HG03280 (cell line): ENCODE data around the gene NANOS3.
A peak's percentile ranks its signal among the peaks of the same experiment; 100 is the strongest.

Source experiments
- ATAC-seq: cut with Tn5 transposase; IDR thresholded peaks from one replicate; pipeline ENCODE4 v1.9.1; 2021; ENCODE audit warnings: mild to moderate bottlenecking, moderate library complexity; ENCODE audit not compliant: unreplicated experiment

NANOS3 gene

GRCh38 chr19:13876834-13877233, at the start of gene NANOS3:
NANOS3 (plus strand) TSS chr19:13877134; CDS start chr19:13877249, 115 bp downstream.
- ATAC-seq, result no peak

DNA sequence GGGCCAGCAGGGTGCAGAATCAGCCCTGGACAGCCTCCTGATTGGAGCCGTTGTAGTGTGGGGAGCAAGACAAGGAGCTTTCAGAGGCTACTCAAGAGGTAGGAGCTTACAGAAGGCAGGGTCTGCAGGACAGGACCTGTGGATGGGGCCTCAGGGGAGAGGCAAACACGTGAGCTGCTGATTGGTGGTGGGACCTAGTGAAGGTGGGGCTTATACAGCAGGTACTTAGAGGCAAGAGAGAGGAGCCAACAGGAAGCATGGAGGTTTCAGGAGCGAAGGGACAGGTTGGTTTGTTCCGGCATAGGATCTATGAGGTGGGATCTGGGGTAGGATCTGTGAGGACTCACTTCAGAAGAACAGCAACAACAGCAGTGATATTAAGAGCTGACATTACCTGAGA, 49.3 kb upstream of the NANOS3 start:
- no peak for ATAC-seq

GRCh38 chr19:13830114-13830740, 46.7 kb upstream of the NANOS3 start:
- no peak for ATAC-seq

- no peak for ATAC-seq
Observed at GRCh38 chr19:13830741-13831536, 46.0 kb upstream of the NANOS3 start.

- no peak for ATAC-seq
Observed at GRCh38 chr19:13831537-13832467, 45.1 kb upstream of the NANOS3 start.

DNA sequence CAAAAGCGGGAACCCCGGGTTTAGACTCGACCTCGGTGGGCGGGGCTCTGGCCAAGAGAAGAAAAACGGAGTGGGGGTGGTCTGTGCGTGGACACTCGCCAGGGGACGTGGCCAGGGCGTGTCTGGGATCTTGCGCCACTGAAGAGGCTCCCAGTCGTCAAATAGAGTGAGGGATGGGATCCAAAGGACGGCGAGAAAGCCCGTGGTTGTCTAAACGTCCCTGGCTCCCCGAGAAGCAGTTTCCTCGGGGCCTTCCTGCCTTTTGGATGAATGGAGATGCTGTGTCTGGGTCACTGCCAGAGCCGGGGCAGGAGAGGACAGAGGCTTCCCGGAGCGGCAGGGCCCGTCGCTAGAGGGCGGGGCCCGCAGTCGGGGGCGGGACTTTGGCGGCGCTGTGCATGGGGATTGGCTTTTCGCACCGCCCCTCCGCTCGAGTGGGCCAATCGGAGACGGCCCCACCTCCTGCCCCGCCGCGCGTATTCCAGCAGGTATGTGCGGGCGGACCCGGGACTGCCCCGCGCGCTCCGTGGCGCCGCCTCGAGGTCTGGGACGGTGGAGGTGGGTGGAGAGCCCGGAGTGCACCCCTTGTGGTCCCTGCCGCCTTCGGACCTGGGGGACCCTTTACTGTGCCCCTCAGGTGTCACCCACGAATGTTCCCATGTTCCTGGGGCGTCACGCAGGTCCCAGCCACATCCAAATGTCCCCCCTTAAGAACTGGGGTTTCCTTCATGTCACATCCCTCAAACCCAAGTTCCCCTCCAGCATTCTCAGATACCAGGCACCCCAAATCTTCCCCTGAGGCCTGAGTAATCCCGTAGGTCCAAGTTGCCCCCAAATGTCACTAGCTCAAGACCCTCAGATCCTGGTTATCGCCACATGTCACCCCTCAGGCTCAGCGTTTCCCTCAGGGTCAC, 43.3 kb upstream of the NANOS3 start:
- ATAC-seq, result peak; percentile 82

DNA sequence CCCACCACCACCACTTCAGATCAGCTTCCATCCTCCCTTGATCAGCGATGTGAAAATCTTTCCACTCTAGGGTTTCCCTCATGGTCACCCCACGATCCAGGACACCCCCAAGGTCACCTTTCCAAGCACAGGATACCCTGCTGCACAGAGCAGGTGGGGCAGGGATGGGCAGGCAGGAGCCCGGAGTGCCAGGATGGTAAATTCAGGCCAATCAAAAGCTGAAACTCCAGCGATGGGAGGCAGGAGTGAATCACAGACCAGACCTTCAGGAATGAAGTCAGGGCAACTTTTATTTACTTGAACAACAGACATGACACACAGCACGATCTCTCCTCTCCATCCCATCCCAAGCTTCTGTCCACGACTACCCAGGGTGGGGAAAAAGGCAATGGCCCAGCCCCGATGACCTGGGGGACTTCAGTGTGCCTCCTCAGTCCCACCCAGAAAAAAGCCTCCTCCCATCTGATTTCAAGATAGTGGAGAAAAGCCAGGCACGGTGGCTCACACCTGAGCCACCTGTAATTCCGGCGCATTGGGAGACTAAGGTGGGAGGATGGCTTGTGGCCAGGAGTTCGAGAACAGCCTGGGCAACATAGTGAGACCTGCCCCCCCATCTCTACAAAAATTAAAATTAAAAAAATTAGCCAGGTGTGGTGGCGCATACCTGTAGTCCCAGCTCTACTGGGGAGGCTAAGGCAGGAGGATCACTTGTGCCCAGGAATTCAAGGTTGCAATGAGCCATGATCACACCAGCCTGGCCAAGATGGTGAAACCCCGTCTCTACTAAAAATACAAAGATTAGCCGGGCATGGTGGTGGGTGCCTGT, 42.5 kb upstream of the NANOS3 start:
- no peak for ATAC-seq

GRCh38 chr19:13835791-13836723, 40.9 kb upstream of the NANOS3 start:
- ATAC-seq, result no peak

DNA sequence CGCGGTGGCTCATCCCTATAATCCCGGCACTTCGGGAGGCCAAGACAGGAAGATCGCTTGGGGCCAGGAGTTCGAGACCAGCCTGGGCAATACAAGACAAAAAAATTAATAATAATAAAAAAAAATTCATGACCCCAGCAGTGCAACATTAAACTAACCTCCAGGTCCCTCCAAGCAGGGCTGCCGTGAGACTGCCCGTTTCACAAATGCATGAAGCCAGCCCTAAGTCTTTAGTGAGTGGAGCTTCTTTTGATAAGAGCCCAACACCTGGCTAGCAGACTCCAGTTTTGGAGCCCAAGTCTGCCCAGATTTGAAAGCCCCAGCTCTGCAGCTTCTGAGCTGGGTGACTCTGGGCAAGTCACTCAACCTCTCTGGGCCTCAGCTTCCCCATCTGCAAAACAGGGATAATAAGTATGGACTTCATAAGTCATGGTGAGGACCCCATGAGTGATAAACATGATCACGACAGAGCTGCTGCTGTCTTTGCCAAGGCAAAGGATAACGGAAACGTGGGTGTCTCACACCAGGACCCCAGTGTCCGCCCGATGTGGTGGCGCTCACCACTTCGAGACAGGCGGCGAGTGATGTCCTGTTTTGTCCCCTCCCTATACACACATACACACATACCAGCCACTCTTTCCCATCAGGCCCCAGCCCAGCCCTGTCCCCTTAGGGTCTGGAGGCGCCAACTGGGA, 38.4 kb upstream of the NANOS3 start:
- no peak for ATAC-seq

DNA sequence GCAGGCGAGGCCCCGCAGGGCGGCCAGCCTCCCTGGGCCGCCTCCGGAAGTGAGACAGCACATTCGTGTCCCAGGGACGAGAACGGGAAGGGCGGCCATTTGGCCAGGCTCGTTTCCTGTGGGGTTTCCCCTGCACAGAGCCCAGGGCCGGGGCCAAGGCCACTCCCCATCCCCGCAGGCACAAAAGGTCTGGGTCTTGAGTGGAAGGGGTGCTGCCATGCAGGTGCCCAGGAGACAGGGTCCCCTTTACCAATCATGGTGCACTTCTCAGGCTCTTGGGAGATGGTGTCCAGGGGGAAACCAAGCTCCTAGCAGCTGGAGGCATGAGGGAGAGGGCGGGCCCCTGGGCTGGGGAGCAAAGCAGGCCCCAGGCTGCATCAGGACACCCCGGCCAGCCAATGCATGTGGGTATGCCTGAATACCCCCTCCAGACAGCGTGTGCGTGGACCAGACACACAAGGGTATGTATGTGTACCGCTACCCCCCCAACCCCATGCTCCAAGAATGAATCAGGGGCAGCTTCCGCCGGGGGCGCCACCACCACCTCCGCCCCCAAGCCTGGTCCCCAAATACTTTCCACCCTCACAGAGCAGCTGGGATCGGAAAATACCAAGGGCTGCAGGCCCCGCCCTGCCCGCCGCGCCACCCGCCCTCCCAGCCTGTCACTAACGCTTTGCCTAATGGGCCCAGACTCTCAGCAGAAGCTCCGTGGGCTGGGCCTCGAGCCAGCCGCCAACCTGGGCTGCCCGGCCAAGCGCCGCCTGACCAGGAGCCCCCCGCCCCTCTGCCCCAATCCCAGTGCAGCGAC, 37.6 kb upstream of the NANOS3 start:
- peak; percentile 33 for ATAC-seq

- ATAC-seq, result peak; percentile 3
Observed at GRCh38 chr19:13839938-13840304, 37.0 kb upstream of the NANOS3 start.

GRCh38 chr19:13840305-13841085, 36.4 kb upstream of the NANOS3 start:
- ATAC-seq, result no peak

DNA sequence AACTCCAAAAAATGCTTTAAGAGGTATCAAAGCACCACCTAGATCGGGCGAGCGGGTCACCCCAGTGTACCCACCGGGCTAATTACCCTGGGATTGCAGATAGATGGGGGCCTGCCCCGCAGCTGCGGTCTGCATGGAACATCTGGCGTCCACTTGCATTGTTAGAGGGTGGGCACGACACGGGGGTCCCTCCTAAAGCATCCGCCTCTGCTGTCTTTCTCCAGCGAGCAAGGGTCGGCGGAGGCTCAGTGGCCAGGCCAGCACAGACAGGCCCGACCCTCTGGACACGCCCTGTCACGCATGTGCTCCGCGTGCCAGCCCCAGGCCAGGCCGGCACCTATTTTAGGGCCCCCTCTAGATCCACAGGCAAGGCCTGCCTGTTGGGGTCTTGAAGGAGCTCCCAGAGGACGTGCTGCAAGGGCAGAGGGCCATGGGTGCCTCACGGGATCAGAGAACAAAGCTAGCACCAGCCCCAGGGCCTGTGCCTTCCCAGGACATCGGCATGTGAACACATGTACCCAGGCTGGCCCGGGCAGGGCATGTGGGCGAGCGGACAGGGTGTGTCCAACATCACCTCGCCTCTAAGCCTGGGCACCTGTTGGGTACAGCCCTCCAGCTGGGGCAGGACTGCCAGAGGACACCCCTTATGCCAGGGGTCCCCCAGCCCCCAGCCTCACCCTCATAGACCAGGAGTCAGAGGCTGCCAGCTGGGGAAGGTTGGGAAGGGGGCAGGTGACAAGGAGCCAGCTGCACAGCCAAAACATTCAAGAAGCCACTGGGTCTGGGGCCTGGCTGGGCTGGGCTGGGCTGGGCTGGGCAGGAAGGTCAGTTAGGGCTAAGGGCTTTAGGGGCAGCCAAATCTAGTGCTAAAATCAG, 35.6 kb upstream of the NANOS3 start:
- no peak for ATAC-seq

DNA sequence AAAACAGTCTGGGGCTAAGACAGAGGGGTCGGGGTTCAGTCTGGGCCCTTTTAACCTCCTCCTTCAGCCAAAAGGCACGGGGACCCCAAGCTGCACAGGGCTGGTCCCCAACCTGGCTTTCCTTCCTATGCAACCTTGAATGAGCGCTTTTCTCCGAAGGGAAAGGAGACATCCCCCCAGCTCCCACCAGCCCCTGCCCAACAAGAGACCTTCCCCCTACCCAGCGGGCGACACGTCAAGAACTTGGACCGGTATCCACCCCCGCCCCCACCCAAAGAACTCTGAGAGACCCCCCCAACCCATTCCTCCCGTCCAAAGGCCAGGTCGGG, 35.0 kb upstream of the NANOS3 start:
- ATAC-seq, result no peak

GRCh38 chr19:13842291-13843103, 34.4 kb upstream of the NANOS3 start:
- no peak for ATAC-seq
